HG02973 (cell line): Measurements from ENCODE around the gene DPH1.

Experiments
- ATAC-seq: cut with Tn5 transposase; IDR thresholded peaks from one replicate; pipeline ENCODE4 v1.9.1; 2021; ENCODE audit warnings: moderate library complexity; ENCODE audit not compliant: unreplicated experiment

DPH1 gene

GRCh38 chr17:2049333-2050299 lies 19.7 kb downstream of the DPH1 start:
- peak; percentile 37 for ATAC-seq

DNA sequence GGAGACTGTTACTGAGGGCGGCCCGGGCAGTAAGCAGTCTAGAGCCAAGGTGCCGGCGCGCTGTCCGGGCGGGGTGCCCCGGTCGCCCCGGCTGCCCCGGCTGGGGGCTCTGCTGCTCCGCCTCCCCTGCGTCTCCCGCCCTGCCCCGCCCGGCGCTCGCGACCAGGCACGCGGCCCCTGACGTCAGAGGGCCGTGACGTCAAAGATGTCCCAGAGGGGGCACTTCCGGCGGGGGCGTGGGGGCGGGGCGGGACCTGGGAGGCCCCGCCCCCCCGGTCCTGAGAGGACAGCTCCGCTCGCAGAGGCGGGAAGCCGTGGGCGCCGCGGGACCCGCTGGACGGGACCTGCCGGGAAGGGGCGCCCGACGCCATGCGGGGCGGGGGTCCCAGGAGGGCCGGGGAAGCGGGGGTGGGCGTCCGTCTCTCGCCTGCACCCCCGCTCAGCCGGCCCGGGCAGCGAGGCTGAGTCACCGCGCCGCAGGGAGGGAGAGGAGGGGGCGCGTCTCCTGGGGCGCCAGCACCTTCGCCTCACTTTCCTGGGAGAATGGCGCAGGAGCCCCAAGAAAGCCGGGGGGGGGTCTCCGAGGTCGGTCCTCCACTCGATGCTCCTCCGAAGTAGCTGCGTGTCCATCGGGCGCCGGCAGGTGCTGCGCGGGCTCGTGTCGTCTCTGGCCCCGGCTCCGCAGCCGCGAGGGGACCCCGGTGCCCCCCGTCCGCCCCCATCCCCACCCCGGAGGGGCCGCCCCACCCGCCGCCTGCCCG lies 20.5 kb downstream of the DPH1 start:
- ATAC-seq = peak; percentile 12

DNA sequence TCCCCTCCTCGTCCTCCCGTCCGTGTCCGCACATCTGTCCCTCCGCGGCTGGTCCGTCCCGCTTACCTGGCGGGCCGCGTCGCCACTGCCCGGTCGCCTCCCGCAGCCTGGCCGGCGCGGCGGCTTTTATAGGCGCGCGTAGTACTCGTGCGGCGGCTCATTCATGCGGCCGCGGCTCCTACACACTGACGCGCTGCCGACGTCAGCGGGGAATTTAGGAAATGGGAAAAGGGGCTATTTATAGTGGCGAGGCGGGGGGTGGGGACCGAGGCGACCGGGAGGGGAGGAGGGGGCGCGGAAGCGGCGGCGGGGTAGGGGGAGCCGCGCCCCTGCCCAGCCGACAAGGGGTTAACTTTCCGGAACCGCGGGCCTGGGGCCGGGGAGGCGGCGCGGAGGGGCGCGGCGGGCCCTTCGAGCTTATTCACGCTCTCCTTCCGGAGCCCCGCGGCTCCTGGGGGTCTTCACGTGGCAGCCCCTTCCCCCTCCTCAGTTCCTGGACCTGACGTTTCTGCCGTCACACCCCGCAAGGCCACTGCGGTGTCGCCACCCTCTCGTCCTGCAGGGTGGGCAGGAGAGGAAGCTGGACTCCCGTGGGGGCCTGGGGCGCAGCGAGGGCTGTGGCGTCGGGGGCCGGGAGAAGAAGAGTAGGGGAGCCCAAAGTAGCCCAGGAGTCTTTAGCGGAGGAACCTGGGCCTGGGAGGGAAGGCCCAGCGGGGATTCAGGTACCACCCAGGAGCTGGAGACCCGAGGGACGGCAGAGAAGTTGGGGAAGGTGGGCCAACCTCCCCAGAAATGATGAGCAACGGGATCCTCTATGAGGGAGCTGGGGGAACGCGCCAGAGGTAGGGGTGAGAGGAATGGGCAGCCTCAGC lies 21.3 kb downstream of the DPH1 start:
- no peak for ATAC-seq

- no peak for ATAC-seq
Measured at GRCh38 chr17:2051933-2052559, 22.1 kb downstream of the DPH1 start.

DNA sequence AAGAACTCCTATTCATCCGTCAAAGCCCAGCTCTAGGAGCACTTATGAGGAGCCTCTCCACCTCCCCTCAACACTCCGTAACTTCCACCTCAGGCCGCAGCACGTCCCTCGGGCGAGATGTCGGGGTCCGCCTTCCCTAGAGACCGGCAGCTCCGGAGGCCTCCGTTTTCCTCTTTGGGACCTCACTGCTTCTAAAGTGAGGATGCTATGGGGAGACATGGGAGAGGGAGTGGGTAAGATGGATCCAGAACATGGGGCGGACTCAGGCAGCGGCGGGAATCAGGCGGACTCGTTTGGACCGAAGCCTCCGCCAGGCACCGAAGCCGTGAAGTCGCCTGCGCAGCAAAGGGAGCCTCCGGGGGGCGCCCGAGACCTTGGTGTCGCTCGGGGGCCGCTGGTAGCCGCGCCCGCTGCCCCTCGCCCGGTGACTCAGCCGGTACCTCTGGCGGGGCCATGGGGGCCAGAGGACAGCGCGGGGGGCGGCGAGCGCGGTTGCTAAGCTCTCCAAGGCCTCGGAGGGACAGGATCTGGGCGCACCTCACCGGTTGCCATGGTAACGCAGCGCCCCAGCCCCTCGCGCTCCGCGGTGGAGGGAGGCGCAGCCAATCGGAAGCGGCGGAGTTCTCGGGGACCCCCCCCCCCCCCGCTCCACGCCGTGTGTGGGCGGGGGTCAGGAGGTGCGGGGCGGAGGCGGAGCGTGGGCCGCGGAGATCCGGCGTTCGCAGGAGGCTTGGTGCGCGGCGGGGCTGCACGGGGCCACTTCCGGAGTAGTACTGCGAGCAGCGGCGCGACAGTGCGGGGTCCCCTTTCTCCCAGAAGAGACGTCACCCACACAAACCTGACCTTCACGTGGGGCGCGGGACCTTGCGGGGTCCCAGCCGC lies 23.7 kb downstream of the DPH1 start:
- ATAC-seq = no peak

DNA sequence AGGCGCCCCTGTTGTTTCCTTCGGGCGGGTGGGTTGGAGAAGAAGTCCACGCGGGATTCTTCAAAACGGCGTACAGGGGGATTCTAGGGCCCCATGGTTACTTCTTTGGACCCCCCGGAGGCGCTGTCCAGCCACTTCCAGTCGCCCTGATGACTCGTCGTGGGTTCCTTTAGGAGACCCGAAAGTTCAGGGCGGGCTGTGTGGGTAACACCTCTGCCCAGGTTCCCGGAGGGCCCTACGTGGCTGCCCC lies 24.2 kb downstream of the DPH1 start:
- no peak for ATAC-seq

GRCh38 chr17:2054512-2055291 lies 24.7 kb downstream of the DPH1 start, which contains the start of gene HIC1:
HIC1 (plus strand) TSS chr17:2055103; CDS start chr17:2056691, 1,588 bp downstream.
- ATAC-seq = peak; percentile 28

- ATAC-seq = no peak
Measured at GRCh38 chr17:2055292-2056205, 25.6 kb downstream of the DPH1 start.

DNA sequence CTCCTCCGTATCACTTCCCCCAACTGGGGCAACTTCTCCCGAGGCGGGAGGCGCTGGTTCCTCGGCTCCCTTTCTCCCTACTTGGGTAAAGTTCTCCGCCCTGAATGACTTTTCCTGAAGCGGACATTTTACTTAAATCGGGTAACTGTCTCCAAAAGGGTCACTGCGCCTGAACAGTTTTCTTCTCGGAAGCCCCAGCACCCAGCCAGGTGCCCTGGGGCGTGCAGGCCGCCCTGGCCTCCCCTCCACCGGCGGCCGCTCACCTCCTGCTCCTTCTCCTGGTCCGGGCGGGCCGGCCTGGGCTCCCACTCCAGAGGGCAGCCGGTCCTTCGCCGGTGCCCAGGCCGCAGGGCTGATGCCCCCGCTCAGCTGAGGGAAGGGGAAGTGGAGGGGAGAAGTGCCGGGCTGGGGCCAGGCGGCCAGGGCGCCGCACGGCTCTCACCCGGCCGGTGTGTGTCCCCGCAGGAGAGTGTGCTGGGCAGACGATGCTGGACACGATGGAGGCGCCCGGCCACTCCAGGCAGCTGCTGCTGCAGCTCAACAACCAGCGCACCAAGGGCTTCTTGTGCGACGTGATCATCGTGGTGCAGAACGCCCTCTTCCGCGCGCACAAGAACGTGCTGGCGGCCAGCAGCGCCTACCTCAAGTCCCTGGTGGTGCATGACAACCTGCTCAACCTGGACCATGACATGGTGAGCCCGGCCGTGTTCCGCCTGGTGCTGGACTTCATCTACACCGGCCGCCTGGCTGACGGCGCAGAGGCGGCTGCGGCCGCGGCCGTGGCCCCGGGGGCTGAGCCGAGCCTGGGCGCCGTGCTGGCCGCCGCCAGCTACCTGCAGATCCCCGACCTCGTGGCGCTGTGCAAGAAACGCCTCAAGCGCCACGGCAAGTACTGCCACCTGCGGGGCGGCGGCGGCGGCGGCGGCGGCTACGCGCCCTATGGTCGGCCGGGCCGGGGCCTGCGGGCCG lies 26.5 kb downstream of the DPH1 start:
- no peak for ATAC-seq

- ATAC-seq = no peak
Measured at GRCh38 chr17:2057175-2057759, 27.3 kb downstream of the DPH1 start.

DNA sequence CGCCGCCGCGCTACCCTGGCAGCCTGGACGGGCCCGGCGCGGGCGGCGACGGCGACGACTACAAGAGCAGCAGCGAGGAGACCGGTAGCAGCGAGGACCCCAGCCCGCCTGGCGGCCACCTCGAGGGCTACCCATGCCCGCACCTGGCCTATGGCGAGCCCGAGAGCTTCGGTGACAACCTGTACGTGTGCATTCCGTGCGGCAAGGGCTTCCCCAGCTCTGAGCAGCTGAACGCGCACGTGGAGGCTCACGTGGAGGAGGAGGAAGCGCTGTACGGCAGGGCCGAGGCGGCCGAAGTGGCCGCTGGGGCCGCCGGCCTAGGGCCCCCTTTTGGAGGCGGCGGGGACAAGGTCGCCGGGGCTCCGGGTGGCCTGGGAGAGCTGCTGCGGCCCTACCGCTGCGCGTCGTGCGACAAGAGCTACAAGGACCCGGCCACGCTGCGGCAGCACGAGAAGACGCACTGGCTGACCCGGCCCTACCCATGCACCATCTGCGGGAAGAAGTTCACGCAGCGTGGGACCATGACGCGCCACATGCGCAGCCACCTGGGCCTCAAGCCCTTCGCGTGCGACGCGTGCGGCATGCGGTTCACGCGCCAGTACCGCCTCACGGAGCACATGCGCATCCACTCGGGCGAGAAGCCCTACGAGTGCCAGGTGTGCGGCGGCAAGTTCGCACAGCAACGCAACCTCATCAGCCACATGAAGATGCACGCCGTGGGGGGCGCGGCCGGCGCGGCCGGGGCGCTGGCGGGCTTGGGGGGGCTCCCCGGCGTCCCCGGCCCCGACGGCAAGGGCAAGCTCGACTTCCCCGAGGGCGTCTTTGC lies 28.0 kb downstream of the DPH1 start:
- no peak for ATAC-seq

DNA sequence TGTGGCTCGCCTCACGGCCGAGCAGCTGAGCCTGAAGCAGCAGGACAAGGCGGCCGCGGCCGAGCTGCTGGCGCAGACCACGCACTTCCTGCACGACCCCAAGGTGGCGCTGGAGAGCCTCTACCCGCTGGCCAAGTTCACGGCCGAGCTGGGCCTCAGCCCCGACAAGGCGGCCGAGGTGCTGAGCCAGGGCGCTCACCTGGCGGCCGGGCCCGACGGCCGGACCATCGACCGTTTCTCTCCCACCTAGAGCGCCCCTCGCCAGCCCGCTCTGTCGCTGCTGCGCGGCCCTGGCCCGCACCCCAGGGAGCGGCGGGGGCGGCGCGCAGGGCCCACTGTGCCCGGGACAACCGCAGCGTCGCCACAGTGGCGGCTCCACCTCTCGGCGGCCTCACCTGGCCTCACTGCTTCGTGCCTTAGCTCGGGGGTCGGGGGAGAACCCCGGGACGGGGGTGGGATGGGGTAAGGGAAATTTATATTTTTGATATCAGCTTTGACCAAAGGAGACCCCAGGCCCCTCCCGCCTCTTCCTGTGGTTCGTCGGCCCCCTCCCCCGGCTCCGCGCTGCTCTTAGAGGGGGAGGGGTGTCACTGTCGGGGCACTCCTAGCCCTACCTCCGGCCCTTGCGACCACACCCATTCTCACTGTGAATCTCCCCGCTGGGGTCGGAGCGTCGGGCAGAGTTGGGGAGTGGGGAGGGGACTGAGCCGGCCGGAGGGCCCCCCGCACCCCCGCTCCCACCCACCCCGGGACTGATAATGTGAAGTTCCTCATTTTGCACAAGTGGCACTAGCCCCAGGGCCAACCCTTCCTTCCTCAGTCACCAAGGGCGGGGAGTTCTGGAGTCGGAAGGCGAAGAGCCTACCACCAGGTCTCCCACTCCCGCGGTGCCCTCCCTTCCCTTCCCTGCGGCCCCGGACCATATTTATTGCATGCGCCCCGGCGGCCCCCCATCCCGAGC lies 28.9 kb downstream of the DPH1 start:
- no peak for ATAC-seq

GRCh38 chr17:2059547-2060384 lies 29.8 kb downstream of the DPH1 start:
- ATAC-seq = no peak

- ATAC-seq = no peak
Measured at GRCh38 chr17:2060385-2060658, 30.4 kb downstream of the DPH1 start.
